Kidney capillary endothelial cell (primary cell): ENCODE data around the gene STK40.

Experiments used
- DNase-seq: peaks from one replicate; pipeline ENCODE4 v3.0.0-alpha.2; 2018; ENCODE audit warnings: low spot score

The STK40 gene

GRCh38 chr1:36309397-36309796 lies 76.3 kb downstream of the STK40 start:
- DNase-seq: no peak

DNA sequence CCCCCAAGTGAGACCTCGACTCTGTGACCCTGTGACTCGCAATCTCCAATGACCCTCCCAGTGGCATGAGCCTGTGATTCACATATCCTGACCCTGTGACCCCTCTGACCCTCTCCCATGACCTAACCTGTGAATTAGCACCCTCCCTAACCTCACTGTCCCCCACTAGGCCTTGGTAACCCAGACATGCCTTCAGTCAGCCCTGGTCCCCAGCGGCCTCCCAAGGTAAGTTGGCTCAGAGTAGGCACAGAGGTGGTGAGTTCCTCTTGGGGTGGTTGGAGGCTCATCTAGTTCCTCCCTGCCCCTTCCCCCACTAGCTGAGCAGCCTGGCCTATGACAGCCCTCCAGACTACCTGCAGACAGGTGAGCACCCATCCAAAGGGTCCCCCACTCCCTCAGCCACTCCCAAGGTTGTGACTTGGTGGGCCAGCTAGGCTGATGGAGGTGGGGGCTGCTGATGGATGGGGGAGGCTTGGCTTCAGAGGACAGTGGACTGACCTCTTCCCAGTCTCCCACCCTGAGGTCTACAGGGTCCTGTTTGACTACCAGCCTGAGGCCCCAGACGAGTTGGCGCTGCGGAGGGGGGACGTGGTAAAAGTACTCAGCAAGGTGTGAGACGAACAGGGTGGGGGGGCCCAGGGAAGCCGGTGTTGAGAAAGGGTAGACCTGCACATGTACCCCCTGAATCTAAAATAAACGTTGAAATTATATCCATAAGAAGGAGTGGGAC lies 78.0 kb downstream of the STK40 start:
- DNase-seq: no peak

GRCh38 chr1:36306902-36307456 lies 78.7 kb downstream of the STK40 start:
- peak; percentile 87 for DNase-seq

GRCh38 chr1:36306210-36306901 lies 79.4 kb downstream of the STK40 start, which contains the start of gene SH3D21:
Gene SH3D21 (plus strand): TSS chr1:36306368. CDS start chr1:36306421, 53 bp downstream.
- peak; percentile 36 for DNase-seq

DNA sequence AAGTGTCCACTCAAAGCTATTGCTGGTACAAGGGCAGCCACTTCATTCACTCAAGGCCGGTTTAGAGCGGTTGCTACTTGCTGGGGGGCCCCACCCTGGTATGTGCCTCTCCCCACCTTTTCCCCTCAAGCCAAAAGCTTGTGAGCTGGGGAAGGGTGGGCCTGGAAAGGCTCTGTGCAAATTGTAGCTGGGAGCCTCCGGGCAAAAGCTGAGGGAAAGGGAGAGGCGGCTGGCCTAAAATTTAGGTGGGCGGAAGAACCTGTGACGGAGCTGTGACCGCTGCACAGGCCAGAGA lies 79.9 kb downstream of the STK40 start:
- no peak for DNase-seq

GRCh38 chr1:36304970-36305914 lies 80.5 kb downstream of the STK40 start:
- no peak for DNase-seq

- no peak for DNase-seq
Observed at GRCh38 chr1:36304521-36304920, 81.2 kb downstream of the STK40 start.

DNA sequence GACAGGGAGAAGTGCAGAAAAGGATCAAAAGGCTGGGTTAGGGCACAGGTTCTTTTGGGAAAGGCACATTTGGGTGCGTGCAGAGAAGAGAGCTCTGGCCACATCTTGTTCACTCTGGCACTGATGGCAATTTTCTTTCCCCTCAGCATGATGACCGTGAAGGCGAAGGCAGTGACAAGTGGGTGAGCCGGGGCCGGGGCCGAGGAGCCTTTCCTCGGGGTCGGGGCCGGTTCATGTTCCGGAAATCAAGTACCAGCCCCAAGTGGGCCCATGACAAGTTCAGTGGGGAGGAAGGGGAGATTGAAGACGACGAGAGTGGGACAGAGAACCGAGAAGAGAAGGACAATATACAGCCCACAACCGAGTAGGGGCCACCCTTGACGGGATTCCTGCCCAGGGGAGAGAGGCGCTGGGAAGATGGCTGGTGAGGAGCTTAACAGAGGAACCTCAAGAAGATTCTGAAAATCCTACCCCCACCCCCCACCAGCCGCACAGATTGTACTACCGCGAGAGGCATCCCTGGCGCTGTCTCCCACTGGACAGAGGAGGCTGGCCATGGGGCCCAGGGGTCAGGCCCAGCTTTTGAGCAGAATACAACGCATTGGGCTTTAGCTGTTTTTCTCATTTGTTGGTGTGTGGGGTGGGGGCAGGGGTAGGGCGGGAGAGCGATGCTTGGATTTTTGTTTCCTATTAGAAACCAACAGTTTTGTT lies 81.9 kb downstream of the STK40 start:
- DNase-seq: no peak

DNA sequence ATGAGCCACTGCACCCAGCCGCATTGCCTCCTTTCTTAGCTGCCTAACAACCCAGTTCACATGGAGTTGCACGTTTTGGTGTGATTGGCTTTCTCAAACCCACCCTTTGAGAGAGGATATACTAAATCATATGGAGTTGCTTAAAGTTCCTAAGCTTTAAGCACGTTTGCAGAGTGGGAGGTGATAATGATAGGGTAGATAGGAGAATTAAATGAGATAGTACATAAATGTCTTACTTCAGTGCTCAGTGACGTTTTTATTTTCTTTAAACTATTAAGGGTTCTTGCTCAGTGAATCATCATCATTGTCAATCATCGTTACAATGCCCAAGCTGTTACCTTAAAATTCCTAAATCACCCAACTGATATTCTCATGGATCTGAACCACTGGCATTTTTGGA lies 82.5 kb downstream of the STK40 start:
- no peak for DNase-seq

DNA sequence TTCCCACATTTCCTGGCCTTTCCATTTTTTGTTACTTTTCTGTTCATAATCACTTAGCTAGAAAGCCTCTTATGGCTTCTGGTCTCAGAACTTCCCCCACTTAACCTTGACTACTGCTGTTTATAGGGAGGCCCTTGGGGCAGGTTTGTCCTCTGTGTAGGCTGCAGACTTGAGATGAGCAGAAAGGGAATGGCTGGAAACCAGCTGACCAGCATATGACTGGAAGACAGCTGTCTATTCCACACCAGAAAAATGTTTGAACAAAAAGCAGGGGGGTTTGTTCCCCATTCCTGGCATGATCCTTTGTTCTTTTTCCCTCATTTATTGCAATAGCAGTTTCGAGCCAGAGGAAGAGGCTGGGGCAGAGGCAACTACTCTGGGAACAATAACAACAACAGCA lies 84.5 kb downstream of the STK40 start:
- DNase-seq: no peak

- DNase-seq: peak; percentile 58
Observed at GRCh38 chr1:36300526-36300925, 85.2 kb downstream of the STK40 start.

- DNase-seq: no peak
Observed at GRCh38 chr1:36298640-36299039, 87.1 kb downstream of the STK40 start.

GRCh38 chr1:36297062-36297461 lies 88.7 kb downstream of the STK40 start:
- no peak for DNase-seq

DNA sequence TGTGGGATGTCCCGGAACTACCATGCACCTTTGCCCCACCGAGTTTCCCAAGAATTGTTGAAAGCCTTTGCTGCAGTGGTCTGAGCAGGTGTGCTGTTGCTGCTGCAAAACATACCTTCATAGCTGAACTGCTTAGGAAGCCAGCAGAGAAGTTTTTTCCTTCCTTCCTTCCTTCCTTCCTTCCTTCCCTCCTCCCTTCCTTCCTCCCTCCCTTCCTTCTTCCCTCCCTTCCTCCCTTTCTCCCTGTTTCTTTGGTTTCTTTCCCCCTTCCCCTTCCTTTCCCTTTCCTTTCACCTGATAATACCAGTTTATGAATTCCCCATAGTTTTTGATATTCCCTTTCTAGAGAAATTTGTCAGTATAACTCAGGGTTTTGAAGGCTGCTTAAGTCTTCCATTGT lies 90.3 kb downstream of the STK40 start:
- DNase-seq: no peak
